Liver (tissue), 9 donors: ENCODE measurements around the gene ZFX. TPM values are rescaled to one million over a fixed set of nuclear protein-coding genes. Genes with fewer than 3 reads are reported as not detected.

Source experiments
- DNase-seq: peaks from one replicate; pipeline ENCODE4 v3.0.0-alpha.2; 2017; ENCODE audit warnings: low spot score
- H3K27ac ChIP-seq, 2 donors: one replicate each; pipeline ENCODE4 v1.7.0; 2013; ENCODE audit warnings: inconsistent platforms in 2 of 2, low read length in 2 of 2, control low read depth in 1 of 2, low read depth in 1 of 2, mild to moderate bottlenecking in 1 of 2
- H3K27me3 ChIP-seq, 4 donors: one replicate each; pipeline versions ENCODE4 v1.6.1 to v1.7.0; 2013; ENCODE audit warnings: low read length in 3 of 4, inconsistent platforms in 1 of 4, mild to moderate bottlenecking in 1 of 4, moderate library complexity in 1 of 4; ENCODE audit not compliant: control insufficient read depth in 4 of 4, insufficient read depth in 4 of 4
- H3K36me3 ChIP-seq, 4 donors: one replicate each; pipeline versions ENCODE4 v1.6.1 to v1.7.0; 2013; ENCODE audit warnings: low read length in 3 of 4, mild to moderate bottlenecking in 3 of 4, low read depth in 1 of 4, moderate library complexity in 1 of 4; ENCODE audit not compliant: control insufficient read depth in 4 of 4, insufficient read depth in 3 of 4
- H3K4me1 ChIP-seq, 4 donors: one replicate each; pipeline versions ENCODE4 v1.6.1 to v1.7.0; 2013; ENCODE audit warnings: low read length in 3 of 4, mild to moderate bottlenecking in 3 of 4, moderate library complexity in 1 of 4; ENCODE audit not compliant: control insufficient read depth in 4 of 4, insufficient read depth in 4 of 4
- H3K4me3 ChIP-seq, 3 donors: one replicate each; pipeline versions ENCODE4 v1.6.1 to v1.7.0; 2013; ENCODE audit warnings: low read length in 3 of 3, control low read depth in 1 of 3, low read depth in 1 of 3, mild to moderate bottlenecking in 1 of 3
- H3K9ac ChIP-seq, 2 donors: one replicate each; pipeline ENCODE4 v1.7.0; 2013; ENCODE audit warnings: low read length in 2 of 2, mild to moderate bottlenecking in 2 of 2, moderate library complexity in 2 of 2, control low read depth in 1 of 2, low read depth in 1 of 2
- H3K9me3 ChIP-seq, 4 donors: one replicate each; pipeline versions ENCODE4 v1.6.1 to v1.7.0; 2013; ENCODE audit warnings: low read length in 3 of 4; ENCODE audit not compliant: control insufficient read depth in 4 of 4
- EGR1 ChIP-seq, 2 donors: IDR thresholded peaks; 2 replicates each; pipeline ENCODE4 v1.6.1; 2016 to 2018; ENCODE audit warnings: antibody characterized with exemption in 2 of 2, low read depth in 2 of 2
- FOXA1 ChIP-seq: IDR thresholded peaks from 2 replicates; pipeline ENCODE4 v1.6.1; 2016; ENCODE audit warnings: antibody characterized with exemption
- FOXA2 ChIP-seq: IDR thresholded peaks from 2 replicates; pipeline ENCODE4 v1.6.1; 2016; ENCODE audit warnings: antibody characterized with exemption
- GABPA ChIP-seq, 2 donors: IDR thresholded peaks in 1 of 2; conservative IDR thresholded peaks in 1 of 2; 2 replicates each; pipeline ENCODE4 v1.6.1; 2016; ENCODE audit warnings: antibody characterized with exemption in 2 of 2, mild to moderate bottlenecking in 1 of 2, moderate library complexity in 1 of 2
- HNF4A ChIP-seq, 2 donors: conservative IDR thresholded peaks; 2 replicates each; pipeline ENCODE4 v1.6.1; 2016; ENCODE audit warnings: antibody characterized with exemption in 2 of 2, mild to moderate bottlenecking in 2 of 2
- HNF4G ChIP-seq: IDR thresholded peaks from 2 replicates; pipeline ENCODE4 v1.6.1; 2016; ENCODE audit warnings: antibody characterized with exemption
- JUND ChIP-seq, 2 donors: IDR thresholded peaks; 2 replicates each; pipeline ENCODE4 v1.6.1; 2016; ENCODE audit warnings: antibody characterized with exemption in 2 of 2
- NR2F2 ChIP-seq: IDR thresholded peaks from 2 replicates; pipeline ENCODE4 v1.6.1; 2016; ENCODE audit warnings: antibody characterized with exemption
- RAD21 ChIP-seq, 2 donors: IDR thresholded peaks; 2 replicates each; pipeline ENCODE4 v1.6.1; 2016; ENCODE audit warnings: antibody characterized with exemption in 2 of 2, mild to moderate bottlenecking in 2 of 2
- SP1 ChIP-seq: IDR thresholded peaks from 2 replicates; pipeline ENCODE4 v1.6.1; 2018; ENCODE audit warnings: antibody characterized with exemption, mild to moderate bottlenecking
- YY1 ChIP-seq: IDR thresholded peaks from 2 replicates; pipeline ENCODE4 v1.6.1; 2016; ENCODE audit warnings: antibody characterized with exemption, mild to moderate bottlenecking
- WGBS: extraction: QIAGEN DNeasy Blood & Tissue Kit; methylation state at CpG from one replicate; pipeline ENCODE4 v1.1.7; 2013; 5-methylcytosine and 5-hydroxymethylcytosine counted together
- polyA plus RNA-seq, 2 donors: library from polyadenylated mRNA; stranded (reverse) in 1 of 2; unstranded in 1 of 2; fragments of 200-250 nt in 1 of 2; fragments of >200 nt in 1 of 2; fragmentation: Nextera tagmentation in 1 of 2; extraction: Ambion mirVana in 1 of 2; gene quantifications; one replicate each; pipeline versions ENCODE4 v1.2.1 to v1.2.3, GENCODE V29; 2013 to 2015
- total RNA-seq, 2 donors: library from RNA; depleted of rRNA; stranded (reverse); fragments of >200 nt; gene quantifications; one replicate each; pipeline ENCODE4 v1.2.3, GENCODE V29; 2014
- TF ChIP-seq, protein P1 (sequence below): fragments of 150-350 bp; IDR thresholded peaks from 2 replicates; pipeline ENCODE4 v1.5.1; 2017; ENCODE audit warnings: improper control_type of control experiment, low read depth, low read length; ENCODE audit not compliant: missing input control
- TF ChIP-seq, protein P2 (sequence below): IDR thresholded peaks from 2 replicates; pipeline ENCODE4 v1.6.1; 2016; ENCODE audit warnings: antibody characterized with exemption
- TF ChIP-seq, protein P3 (sequence below): IDR thresholded peaks from 2 replicates; pipeline ENCODE4 v1.6.1; 2016; ENCODE audit warnings: antibody characterized with exemption
- TF ChIP-seq, protein P4 (sequence below): IDR thresholded peaks from 2 replicates; pipeline ENCODE4 v1.6.1; 2016; ENCODE audit warnings: antibody characterized with exemption, mild to moderate bottlenecking
- TF ChIP-seq, protein P5 (sequence below): IDR thresholded peaks from 2 replicates; pipeline ENCODE4 v1.6.1; 2016; ENCODE audit warnings: antibody characterized with exemption
- donor health status: healthy.
- donor health status: healthy.
- donor health status: healthy.
- donor health status: healthy.
- donor health status: healthy.

The ZFX gene
- total and polyA plus RNA-seq, 4 donors: 3.8 to 50.0 (median 19.0) TPM

DNA sequence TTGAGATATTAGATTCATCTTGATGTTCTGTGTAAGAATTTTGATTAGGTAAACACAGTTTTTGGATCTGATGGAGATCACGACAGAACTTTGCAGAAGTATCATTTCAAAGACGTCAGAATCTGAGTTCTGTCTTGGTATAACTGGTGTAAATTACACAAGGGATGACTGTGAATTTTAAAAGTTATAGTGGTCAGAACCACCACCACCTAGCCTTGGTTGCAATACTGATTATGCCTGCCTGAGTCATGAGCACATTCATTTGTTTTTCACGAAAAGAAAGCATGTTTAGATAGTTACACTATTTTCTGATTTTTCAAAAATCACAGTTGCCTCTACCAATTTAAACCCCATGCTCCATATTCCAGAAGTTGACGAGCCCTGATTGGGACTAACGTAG, 54.8 kb downstream of the ZFX start:
- Histone ChIP-seq H3K9ac (no peak overlapping the region), H3K4me3 (no peak overlapping the region), H3K27ac (no peak overlapping the region), H3K4me1 (peaks cover 3 to 28% (median 21%) of the 10 kb centered on the region in 4 donors), H3K36me3 (peaks cover 0 to 26% (median 14%) of the 10 kb centered on the region in 4 donors), H3K27me3 (no peaks in the 10 kb centered on the region), H3K9me3 (no peaks in the 10 kb centered on the region)
- DNase-seq: no peak
- no peak for TF ChIP-seq FOXA1
- no peak for TF ChIP-seq SP1
- TF ChIP-seq, protein P1, sequence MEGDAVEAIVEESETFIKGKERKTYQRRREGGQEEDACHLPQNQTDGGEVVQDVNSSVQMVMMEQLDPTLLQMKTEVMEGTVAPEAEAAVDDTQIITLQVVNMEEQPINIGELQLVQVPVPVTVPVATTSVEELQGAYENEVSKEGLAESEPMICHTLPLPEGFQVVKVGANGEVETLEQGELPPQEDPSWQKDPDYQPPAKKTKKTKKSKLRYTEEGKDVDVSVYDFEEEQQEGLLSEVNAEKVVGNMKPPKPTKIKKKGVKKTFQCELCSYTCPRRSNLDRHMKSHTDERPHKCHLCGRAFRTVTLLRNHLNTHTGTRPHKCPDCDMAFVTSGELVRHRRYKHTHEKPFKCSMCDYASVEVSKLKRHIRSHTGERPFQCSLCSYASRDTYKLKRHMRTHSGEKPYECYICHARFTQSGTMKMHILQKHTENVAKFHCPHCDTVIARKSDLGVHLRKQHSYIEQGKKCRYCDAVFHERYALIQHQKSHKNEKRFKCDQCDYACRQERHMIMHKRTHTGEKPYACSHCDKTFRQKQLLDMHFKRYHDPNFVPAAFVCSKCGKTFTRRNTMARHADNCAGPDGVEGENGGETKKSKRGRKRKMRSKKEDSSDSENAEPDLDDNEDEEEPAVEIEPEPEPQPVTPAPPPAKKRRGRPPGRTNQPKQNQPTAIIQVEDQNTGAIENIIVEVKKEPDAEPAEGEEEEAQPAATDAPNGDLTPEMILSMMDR: no peak
- TF ChIP-seq, protein P2, sequence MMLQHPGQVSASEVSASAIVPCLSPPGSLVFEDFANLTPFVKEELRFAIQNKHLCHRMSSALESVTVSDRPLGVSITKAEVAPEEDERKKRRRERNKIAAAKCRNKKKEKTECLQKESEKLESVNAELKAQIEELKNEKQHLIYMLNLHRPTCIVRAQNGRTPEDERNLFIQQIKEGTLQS: no peak
- TF ChIP-seq HNF4G: no peak
- TF ChIP-seq, protein P3, sequence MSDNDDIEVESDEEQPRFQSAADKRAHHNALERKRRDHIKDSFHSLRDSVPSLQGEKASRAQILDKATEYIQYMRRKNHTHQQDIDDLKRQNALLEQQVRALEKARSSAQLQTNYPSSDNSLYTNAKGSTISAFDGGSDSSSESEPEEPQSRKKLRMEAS: no peak
- TF ChIP-seq EGR1 (IDR thresholded peaks at IDR 0.05; ENCODE audit: low read depth in 2 of 2): no peak
- TF ChIP-seq, protein P4, sequence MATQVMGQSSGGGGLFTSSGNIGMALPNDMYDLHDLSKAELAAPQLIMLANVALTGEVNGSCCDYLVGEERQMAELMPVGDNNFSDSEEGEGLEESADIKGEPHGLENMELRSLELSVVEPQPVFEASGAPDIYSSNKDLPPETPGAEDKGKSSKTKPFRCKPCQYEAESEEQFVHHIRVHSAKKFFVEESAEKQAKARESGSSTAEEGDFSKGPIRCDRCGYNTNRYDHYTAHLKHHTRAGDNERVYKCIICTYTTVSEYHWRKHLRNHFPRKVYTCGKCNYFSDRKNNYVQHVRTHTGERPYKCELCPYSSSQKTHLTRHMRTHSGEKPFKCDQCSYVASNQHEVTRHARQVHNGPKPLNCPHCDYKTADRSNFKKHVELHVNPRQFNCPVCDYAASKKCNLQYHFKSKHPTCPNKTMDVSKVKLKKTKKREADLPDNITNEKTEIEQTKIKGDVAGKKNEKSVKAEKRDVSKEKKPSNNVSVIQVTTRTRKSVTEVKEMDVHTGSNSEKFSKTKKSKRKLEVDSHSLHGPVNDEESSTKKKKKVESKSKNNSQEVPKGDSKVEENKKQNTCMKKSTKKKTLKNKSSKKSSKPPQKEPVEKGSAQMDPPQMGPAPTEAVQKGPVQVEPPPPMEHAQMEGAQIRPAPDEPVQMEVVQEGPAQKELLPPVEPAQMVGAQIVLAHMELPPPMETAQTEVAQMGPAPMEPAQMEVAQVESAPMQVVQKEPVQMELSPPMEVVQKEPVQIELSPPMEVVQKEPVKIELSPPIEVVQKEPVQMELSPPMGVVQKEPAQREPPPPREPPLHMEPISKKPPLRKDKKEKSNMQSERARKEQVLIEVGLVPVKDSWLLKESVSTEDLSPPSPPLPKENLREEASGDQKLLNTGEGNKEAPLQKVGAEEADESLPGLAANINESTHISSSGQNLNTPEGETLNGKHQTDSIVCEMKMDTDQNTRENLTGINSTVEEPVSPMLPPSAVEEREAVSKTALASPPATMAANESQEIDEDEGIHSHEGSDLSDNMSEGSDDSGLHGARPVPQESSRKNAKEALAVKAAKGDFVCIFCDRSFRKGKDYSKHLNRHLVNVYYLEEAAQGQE: no peak
- TF ChIP-seq RAD21 (IDR thresholded peaks at IDR 0.05): no peak
- TF ChIP-seq HNF4A (conservative IDR thresholded peaks at IDR 0.05): no peak
- TF ChIP-seq, protein P5, sequence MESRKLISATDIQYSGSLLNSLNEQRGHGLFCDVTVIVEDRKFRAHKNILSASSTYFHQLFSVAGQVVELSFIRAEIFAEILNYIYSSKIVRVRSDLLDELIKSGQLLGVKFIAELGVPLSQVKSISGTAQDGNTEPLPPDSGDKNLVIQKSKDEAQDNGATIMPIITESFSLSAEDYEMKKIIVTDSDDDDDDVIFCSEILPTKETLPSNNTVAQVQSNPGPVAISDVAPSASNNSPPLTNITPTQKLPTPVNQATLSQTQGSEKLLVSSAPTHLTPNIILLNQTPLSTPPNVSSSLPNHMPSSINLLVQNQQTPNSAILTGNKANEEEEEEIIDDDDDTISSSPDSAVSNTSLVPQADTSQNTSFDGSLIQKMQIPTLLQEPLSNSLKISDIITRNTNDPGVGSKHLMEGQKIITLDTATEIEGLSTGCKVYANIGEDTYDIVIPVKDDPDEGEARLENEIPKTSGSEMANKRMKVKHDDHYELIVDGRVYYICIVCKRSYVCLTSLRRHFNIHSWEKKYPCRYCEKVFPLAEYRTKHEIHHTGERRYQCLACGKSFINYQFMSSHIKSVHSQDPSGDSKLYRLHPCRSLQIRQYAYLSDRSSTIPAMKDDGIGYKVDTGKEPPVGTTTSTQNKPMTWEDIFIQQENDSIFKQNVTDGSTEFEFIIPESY: no peak
- no peak for TF ChIP-seq YY1
- 76% methylated on average over 5 of the region's 5 CpGs for WGBS

DNA sequence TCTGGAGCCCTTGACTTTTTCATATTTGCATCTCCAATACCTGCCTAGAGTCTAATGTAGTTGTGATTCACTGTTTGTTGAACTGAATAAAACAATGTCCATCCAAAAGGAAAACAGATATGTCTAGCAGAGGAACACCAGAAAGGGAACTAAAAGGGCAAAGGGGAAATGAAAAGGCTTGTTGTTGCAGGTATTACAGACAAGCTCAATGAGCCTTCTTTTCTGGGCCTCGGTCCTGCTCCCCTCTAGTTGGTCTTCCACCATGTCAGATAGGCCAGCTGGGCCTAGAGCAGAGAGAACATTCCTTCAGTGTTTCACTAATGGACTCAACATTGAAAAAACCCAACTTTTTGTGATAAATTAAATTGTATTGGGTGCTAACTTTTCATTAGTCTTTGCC, 55.4 kb downstream of the ZFX start:
- 84% methylated on average over 1 of the region's 1 CpG for whole genome bisulfite sequencing

More for the DNA sequence above, 55.4 kb downstream of the ZFX start:
- Histone ChIP-seq H3K36me3 (peaks cover 0 to 31% (median 17%) of the 10 kb centered on the region in 4 donors), H3K9me3 (no peaks in the 10 kb centered on the region), H3K27ac (no peak overlapping the region), H3K4me1 (peaks cover 3 to 25% (median 19%) of the 10 kb centered on the region in 4 donors), H3K27me3 (no peaks in the 10 kb centered on the region), H3K9ac (no peak overlapping the region), H3K4me3 (no peak overlapping the region)
- TF ChIP-seq HNF4A (conservative IDR thresholded peaks at IDR 0.05) (no peak), FOXA2 (no peak), EGR1 (IDR thresholded peaks at IDR 0.05; ENCODE audit: low read depth in 2 of 2) (no peak), HNF4G (no peak), GABPA (IDR thresholded peaks at IDR 0.05 in 1 of 2, conservative IDR thresholded peaks at IDR 0.05 in 1 of 2) (no peak), RAD21 (IDR thresholded peaks at IDR 0.05) (no peak), SP1 (no peak), JUND (IDR thresholded peaks at IDR 0.05) (no peak), NR2F2 (no peak), YY1 (no peak)
- TF ChIP-seq, protein P2: no peak
- TF ChIP-seq, protein P3: no peak
- TF ChIP-seq, protein P1: no peak
- no peak for DNase-seq
